Measurements from ENCODE around the gene ANKS3. TPM values are rescaled to one million over a fixed set of nuclear protein-coding genes. Genes with fewer than 3 reads are reported as not detected.

Gene ANKS3
- total and polyA plus RNA-seq, 8 donors: 8.7 to 69.1 (median 12.6) TPM

GRCh38 chr16:4769306-4769638 lies 35.2 kb upstream of the ANKS3 start:
- peaks cover 0 to 18% (median 12%) of the 10 kb centered on the region in 3 donors for H3K4me1 ChIP-seq
- FAIRE-seq (no peak), DNase-seq (no peak), ATAC-seq (no peak)
- 43 to 44% methylated on average over 7 of the region's 7 CpGs for WGBS, 2 donors
- H3K4me3 ChIP-seq: peak overlapping the region in 2 of 4 donors; percentile 38 to 93
- H3K27ac ChIP-seq: peak overlapping the region in 1 of 4 donors; percentile 87
- TF ChIP-seq CTCF (IDR thresholded peaks at IDR 0.05): no peak
- H3K27me3 ChIP-seq: no peaks in the 10 kb centered on the region
- no peaks in the 10 kb centered on the region for H3K9me3 ChIP-seq
- intact Hi-C loops (cut with DNase I): no loop called here
- no peaks in the 10 kb centered on the region for H3K36me3 ChIP-seq

- FAIRE-seq (no peak), DNase-seq (peak; percentile 95 to 98 (median 97)), ATAC-seq (peak; percentile 90 to 95 (median 91))
- H3K9me3 ChIP-seq: no peaks in the 10 kb centered on the region
- 2 to 3% methylated on average over 48 of the region's 48 CpGs for WGBS, 2 donors
- H3K27ac ChIP-seq: peak overlapping the region; percentile 72 to 89 (median 82)
- peaks cover 0 to 18% (median 12%) of the 10 kb centered on the region in 3 donors for H3K4me1 ChIP-seq
- TF ChIP-seq CTCF (IDR thresholded peaks at IDR 0.05): no peak
- H3K4me3 ChIP-seq: peak overlapping the region; percentile 37 to 93 (median 62)
- intact Hi-C loops (cut with DNase I): no loop called here
- H3K27me3 ChIP-seq: no peaks in the 10 kb centered on the region
- H3K36me3 ChIP-seq: no peaks in the 10 kb centered on the region
Observed at GRCh38 chr16:4768549-4769305, 34.7 kb upstream of the ANKS3 start.

GRCh38 chr16:4767872-4768548 lies 33.9 kb upstream of the ANKS3 start:
- intact Hi-C loops (cut with DNase I): no loop called here
- DNase-seq: peak in 1 of 6 donors; percentile 33

GRCh38 chr16:4766875-4767628 lies 33.0 kb upstream of the ANKS3 start, which contains the start of gene ZNF500:
Gene ZNF500, minus strand, starts transcription at chr16:4767162. Its CDS starts 1,184 bp downstream, at chr16:4765978.
- Histone ChIP-seq H3K27ac (peak within 1 kb of the TSS; percentile 72 to 89 (median 82)), H3K4me1 (peaks cover 0 to 18% (median 12%) of the 10 kb centered on the region in 3 donors), H3K36me3 (peaks cover 0 to 9% (median 0%) of the 10 kb centered on the region in 3 donors), H3K9me3 (no peaks in the 10 kb centered on the region), H3K27me3 (no peaks in the 10 kb centered on the region), H3K4me3 (peak within 1 kb of the TSS; percentile 73 to 99 (median 90))
- WGBS, 2 donors: 2 to 3% methylated on average over 66 to 72 of the region's 72 CpGs
- intact Hi-C loops (cut with DNase I): no loop called here
- TF ChIP-seq CTCF (IDR thresholded peaks at IDR 0.05): no peak
- DNase-seq: peak; percentile 97 to 99 (median 98)
- peak; percentile 86 to 95 (median 92) for ATAC-seq
- no peak for FAIRE-seq

More at GRCh38 chr16:4767872-4768548, 33.9 kb upstream of the ANKS3 start:
- peak in 2 of 4 donors; percentile 4 to 30 for ATAC-seq
- Histone ChIP-seq H3K4me1 (peaks cover 0 to 18% (median 12%) of the 10 kb centered on the region in 3 donors), H3K36me3 (no peaks in the 10 kb centered on the region), H3K4me3 (peak overlapping the region; percentile 37 to 93 (median 62)), H3K9me3 (no peaks in the 10 kb centered on the region), H3K27ac (peak overlapping the region; percentile 72 to 89 (median 82)), H3K27me3 (no peaks in the 10 kb centered on the region)
- TF ChIP-seq CTCF (IDR thresholded peaks at IDR 0.05): no peak
- 29 to 33% methylated on average over 17 of the region's 17 CpGs for WGBS, 2 donors
- FAIRE-seq: no peak
